B cell (primary cell): ENCODE data around the gene SLF2. TPM values are rescaled to one million over a fixed set of nuclear protein-coding genes. Genes with fewer than 3 reads are reported as not detected.

Source experiments
- ATAC-seq: fragments of 200-7000 bp; cut with Tn5 transposase; one replicate; pipeline ENCODE4 v1.10.0; 2021; ENCODE audit warnings: low read depth, mild to moderate bottlenecking, moderate number of reproducible peaks, moderate library complexity
- CTCF ChIA-PET: fragments of 350-600 bp; sonication (Branson Sonifier 250); formaldehyde crosslinking; loops from one replicate; lab custom pipeline; 2021; ENCODE audit warnings: antibody characterized with exemption, inconsistent platforms; lab: Charles Lee
- POLR2A ChIA-PET: fragments of 350-600 bp; sonication (Branson Sonifier 250); formaldehyde crosslinking; loops from one replicate; lab custom pipeline; 2021; ENCODE audit warnings: antibody characterized with exemption; lab: Charles Lee
- DNase-seq: peaks from one replicate; pipeline ENCODE4 v3.0.0; 2013
- H2AFZ ChIP-seq: 2 replicates; pipeline ENCODE4 v1.6.1; 2012; ENCODE audit warnings: mild to moderate bottlenecking, low read depth, low read length; ENCODE audit not compliant: insufficient read depth, poor library complexity, severe bottlenecking
- H3K27ac ChIP-seq, 2 donors: 1 replicate in 1 of 2; 2 replicates in 1 of 2; pipeline ENCODE4 v1.5.1; 2012 to 2013; ENCODE audit warnings: low read length in 2 of 2, mild to moderate bottlenecking in 2 of 2, moderate library complexity in 1 of 2
- H3K27me3 ChIP-seq, 4 experiments: fragments of 200-600 bp in 1 of 4; sonication (generic) in 1 of 4; replicated peaks in 1 of 4; 1 replicate in 2 of 4; 2 replicates in 2 of 4; pipeline versions ENCODE4 v1.6.1 to v1.7.0; 2013 to 2016; ENCODE audit warnings: low read length in 3 of 4, mild to moderate bottlenecking in 2 of 4, mixed read lengths in 1 of 4, moderate library complexity in 1 of 4; ENCODE audit not compliant: insufficient read depth in 4 of 4, control insufficient read depth in 3 of 4; ENCODE audit errors: control extremely low read depth in 1 of 4
- H3K36me3 ChIP-seq, 2 experiments: replicated peaks in 1 of 2; 1 replicate in 1 of 2; 2 replicates in 1 of 2; pipeline versions ENCODE4 v1.6.1 to v1.7.1; 2013; ENCODE audit warnings: low read length in 1 of 2; ENCODE audit not compliant: insufficient read depth in 2 of 2, control insufficient read depth in 1 of 2; ENCODE audit errors: control extremely low read depth in 1 of 2, extremely low read depth in 1 of 2
- H3K4me1 ChIP-seq, 2 donors: fragments of 200-600 bp in 1 of 2; sonication (generic) in 1 of 2; 1 replicate in 1 of 2; 2 replicates in 1 of 2; pipeline versions ENCODE4 v1.5.1 to v1.6.1; 2013 to 2017; ENCODE audit warnings: low read length in 2 of 2; ENCODE audit not compliant: control insufficient read depth in 2 of 2, insufficient read depth in 2 of 2
- H3K4me2 ChIP-seq: replicated peaks from 2 replicates; pipeline ENCODE3; 2012; ENCODE audit warnings: mild to moderate bottlenecking, low read depth, low read length; ENCODE audit not compliant: poor library complexity, severe bottlenecking
- H3K4me3 ChIP-seq, 5 experiments: fragments of 200-600 bp in 1 of 5; sonication (generic) in 1 of 5; 1 replicate in 3 of 5; 2 replicates in 2 of 5; pipeline versions ENCODE4 v1.5.1 to v1.7.0; 2011 to 2016; ENCODE audit warnings: low read length in 4 of 5, mild to moderate bottlenecking in 4 of 5, low read depth in 2 of 5, control low read depth in 1 of 5, moderate library complexity in 1 of 5; ENCODE audit not compliant: insufficient read depth in 1 of 5; ENCODE audit errors: control extremely low read depth in 1 of 5, extremely low read depth in 1 of 5
- H3K79me2 ChIP-seq: fragments of 200-600 bp; sonication (generic); one replicate; pipeline ENCODE4 v1.6.0; 2016; ENCODE audit warnings: low read length; ENCODE audit not compliant: control insufficient read depth, insufficient read depth
- H3K9ac ChIP-seq: fragments of 200-600 bp; sonication (generic); 2 replicates; pipeline ENCODE4 v1.6.1; 2017; ENCODE audit warnings: mild to moderate bottlenecking, low read length, moderate library complexity
- H3K9me3 ChIP-seq, 3 donors: one replicate each; pipeline versions ENCODE4 v1.6.1 to v1.7.1; 2013; ENCODE audit warnings: low read length in 2 of 3; ENCODE audit not compliant: control insufficient read depth in 2 of 3, insufficient read depth in 1 of 3; ENCODE audit errors: control extremely low read depth in 1 of 3
- H4K20me1 ChIP-seq: 2 replicates; pipeline ENCODE4 v1.6.0; 2012; ENCODE audit warnings: mild to moderate bottlenecking, low read length; ENCODE audit not compliant: insufficient read depth, control insufficient read depth, poor library complexity, severe bottlenecking
- H3K27ac Mint-ChIP-seq: one replicate; pipeline ENCODE4 v1.8.0; 2021; ENCODE audit warnings: mixed read lengths
- H3K27me3 Mint-ChIP-seq: one replicate; pipeline ENCODE4 v1.8.0; 2021; ENCODE audit warnings: mixed read lengths
- H3K4me1 Mint-ChIP-seq: one replicate; pipeline ENCODE4 v1.8.0; 2021; ENCODE audit warnings: mixed read lengths
- H3K4me3 Mint-ChIP-seq: one replicate; pipeline ENCODE4 v1.8.0; 2021; ENCODE audit warnings: mixed read lengths
- H3K9me3 Mint-ChIP-seq: one replicate; pipeline ENCODE4 v1.8.0; 2022; ENCODE audit warnings: mixed read lengths; ENCODE audit not compliant: insufficient read depth
- EZH2 ChIP-seq: IDR thresholded peaks from 2 replicates; pipeline ENCODE4 v1.6.1; 2012; ENCODE audit warnings: borderline replicate concordance, low read depth, mild to moderate bottlenecking, moderate library complexity, low read length; ENCODE audit not compliant: insufficient read depth, poor library complexity, severe bottlenecking
- WGBS: methylation state at CpG from one replicate; pipeline ENCODE4 v1.1.5; 2013; ENCODE audit warnings: missing lambda C conversion rate; ENCODE audit not compliant: insufficient coverage; 5-methylcytosine and 5-hydroxymethylcytosine counted together
- intact Hi-C: fragments of 100-400 bp; cut with micrococcal nuclease; formaldehyde crosslinking; loops from one replicate; pipeline ENCODE4 v1.10.0; 2022
- polyA plus RNA-seq: library from polyadenylated mRNA; depleted of rRNA; stranded (reverse); fragments of >200 nt; gene quantifications from 2 replicates; pipeline ENCODE4 v1.2.3, GENCODE V29; 2012
- total RNA-seq, 2 donors: library from RNA; stranded (reverse); fragments of 120-200 nt in 1 of 2; gene quantifications; 1 replicate in 1 of 2; 2 replicates in 1 of 2; pipeline versions ENCODE4 v1.2.3 to v1.2.4, GENCODE V29; 2013 to 2022
- TF ChIP-seq, protein P1 (sequence below): fragments of 200-600 bp; IDR thresholded peaks from one replicate; pipeline ENCODE4 v1.8.0; 2022; ENCODE audit warnings: antibody characterized with exemption, mild to moderate bottlenecking

Gene SLF2
- total and polyA plus RNA-seq, 2 donors (not counting 1 experiment from before 2014, with no cell fraction given), result 11.8 to 65.6 TPM

GRCh38 chr10:100864978-100865377, 47.8 kb upstream of the SLF2 start:
- no peak overlapping the region for H3K4me3 ChIP-seq
- peaks cover 0 to 37% (median 5%) of the 10 kb centered on the region in 4 experiments for H3K27me3 ChIP-seq
- 58% methylated on average over 4 of the region's 4 CpGs for WGBS
- no peaks in the 10 kb centered on the region for H3K9me3 ChIP-seq
- H3K79me2 ChIP-seq, result no peaks in the 10 kb centered on the region
- Mint-ChIP-seq H3K27me3 (peaks cover 54% of the 10 kb centered on the region), H3K4me3 (no peak overlapping the region), H3K27ac (no peak overlapping the region), H3K9me3 (no peaks in the 10 kb centered on the region), H3K4me1 (peaks cover 2% of the 10 kb centered on the region)
- CTCF ChIA-PET, result no interaction called here
- H3K4me1 ChIP-seq, result no peaks in the 10 kb centered on the region
- intact Hi-C loops, result no loop called here
- POLR2A ChIA-PET, result no interaction called here
- TF ChIP-seq EZH2, result no peak
- TF ChIP-seq, protein P1, sequence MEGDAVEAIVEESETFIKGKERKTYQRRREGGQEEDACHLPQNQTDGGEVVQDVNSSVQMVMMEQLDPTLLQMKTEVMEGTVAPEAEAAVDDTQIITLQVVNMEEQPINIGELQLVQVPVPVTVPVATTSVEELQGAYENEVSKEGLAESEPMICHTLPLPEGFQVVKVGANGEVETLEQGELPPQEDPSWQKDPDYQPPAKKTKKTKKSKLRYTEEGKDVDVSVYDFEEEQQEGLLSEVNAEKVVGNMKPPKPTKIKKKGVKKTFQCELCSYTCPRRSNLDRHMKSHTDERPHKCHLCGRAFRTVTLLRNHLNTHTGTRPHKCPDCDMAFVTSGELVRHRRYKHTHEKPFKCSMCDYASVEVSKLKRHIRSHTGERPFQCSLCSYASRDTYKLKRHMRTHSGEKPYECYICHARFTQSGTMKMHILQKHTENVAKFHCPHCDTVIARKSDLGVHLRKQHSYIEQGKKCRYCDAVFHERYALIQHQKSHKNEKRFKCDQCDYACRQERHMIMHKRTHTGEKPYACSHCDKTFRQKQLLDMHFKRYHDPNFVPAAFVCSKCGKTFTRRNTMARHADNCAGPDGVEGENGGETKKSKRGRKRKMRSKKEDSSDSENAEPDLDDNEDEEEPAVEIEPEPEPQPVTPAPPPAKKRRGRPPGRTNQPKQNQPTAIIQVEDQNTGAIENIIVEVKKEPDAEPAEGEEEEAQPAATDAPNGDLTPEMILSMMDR, result no peak
- no peak overlapping the region for H2AFZ ChIP-seq
- no peak overlapping the region for H3K9ac ChIP-seq
- DNase-seq, result no peak
- H4K20me1 ChIP-seq, result no peaks in the 10 kb centered on the region
- no peak overlapping the region for H3K4me2 ChIP-seq
- H3K36me3 ChIP-seq, result no peaks in the 10 kb centered on the region
- ATAC-seq, result no peak
- H3K27ac ChIP-seq, result no peak overlapping the region

- Histone ChIP-seq H3K36me3 (no peaks in the 10 kb centered on the region), H3K4me3 (no peak overlapping the region), H3K4me2 (no peak overlapping the region), H3K27ac (no peak overlapping the region), H3K9me3 (no peaks in the 10 kb centered on the region), H3K79me2 (no peaks in the 10 kb centered on the region), H2AFZ (no peak overlapping the region), H4K20me1 (no peaks in the 10 kb centered on the region), H3K4me1 (no peaks in the 10 kb centered on the region), H3K27me3 (peaks cover 0 to 30% (median 5%) of the 10 kb centered on the region in 4 experiments), H3K9ac (no peak overlapping the region)
- H3K27ac Mint-ChIP-seq, result no peak overlapping the region
- H3K9me3 Mint-ChIP-seq, result no peaks in the 10 kb centered on the region
- H3K4me3 Mint-ChIP-seq, result no peak overlapping the region
- intact Hi-C loops, result no loop called here
- peaks cover 2% of the 10 kb centered on the region for H3K4me1 Mint-ChIP-seq
- DNase-seq, result no peak
- CTCF ChIA-PET, result no interaction called here
- no peak for ATAC-seq
- TF ChIP-seq, protein P1, result no peak
- TF ChIP-seq EZH2, result no peak
- WGBS, result 75% methylated on average over 3 of the region's 7 CpGs
- POLR2A ChIA-PET, result no interaction called here
- peaks cover 50% of the 10 kb centered on the region for H3K27me3 Mint-ChIP-seq
Measured at GRCh38 chr10:100866010-100866409, 46.8 kb upstream of the SLF2 start.
